ENCODE results near the gene POU5F2. TPM values are rescaled to one million over a fixed set of nuclear protein-coding genes. Genes with fewer than 3 reads are reported as not detected.

The POU5F2 gene, protein sequence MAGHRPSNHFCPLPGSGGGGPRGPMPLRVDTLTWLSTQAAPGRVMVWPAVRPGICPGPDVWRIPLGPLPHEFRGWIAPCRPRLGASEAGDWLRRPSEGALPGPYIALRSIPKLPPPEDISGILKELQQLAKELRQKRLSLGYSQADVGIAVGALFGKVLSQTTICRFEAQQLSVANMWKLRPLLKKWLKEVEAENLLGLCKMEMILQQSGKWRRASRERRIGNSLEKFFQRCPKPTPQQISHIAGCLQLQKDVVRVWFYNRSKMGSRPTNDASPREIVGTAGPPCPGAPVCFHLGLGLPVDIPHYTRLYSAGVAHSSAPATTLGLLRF
- under 1 TPM; 0.27 to 0.33 TPM for total RNA-seq

DNA sequence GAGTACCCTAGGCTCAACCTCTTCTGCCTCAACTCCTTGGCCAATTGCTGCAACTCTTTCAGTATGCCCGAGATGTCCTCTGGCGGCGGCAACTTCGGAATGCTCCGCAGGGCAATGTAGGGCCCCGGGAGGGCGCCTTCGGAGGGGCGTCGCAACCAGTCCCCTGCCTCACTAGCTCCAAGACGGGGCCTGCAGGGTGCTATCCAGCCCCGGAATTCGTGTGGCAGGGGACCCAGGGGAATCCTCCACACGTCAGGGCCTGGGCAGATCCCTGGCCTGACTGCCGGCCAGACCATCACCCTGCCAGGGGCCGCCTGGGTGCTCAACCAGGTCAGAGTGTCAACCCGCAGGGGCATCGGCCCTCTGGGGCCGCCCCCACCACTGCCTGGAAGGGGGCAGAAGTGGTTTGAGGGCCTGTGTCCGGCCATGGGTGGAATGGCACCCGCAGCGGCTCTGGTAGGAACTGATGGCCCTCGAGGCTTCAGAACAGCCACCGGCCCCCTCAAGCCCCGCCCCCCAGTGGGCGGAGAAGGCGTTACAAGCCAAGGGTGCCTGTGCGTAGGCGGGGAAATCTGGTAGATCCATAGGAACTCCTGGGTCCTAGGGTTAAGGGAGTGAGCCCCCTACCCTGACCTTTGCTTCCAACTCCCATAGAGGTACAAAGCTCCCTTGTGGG lies at the start of gene POU5F2:
Gene POU5F2 (minus strand): TSS at position 465 of the 676 bp plus-strand sequence. CDS start 37 bp downstream, at position 428.
- Mint-ChIP-seq H3K36me3 (peaks cover 59% of the 10 kb centered on the region), H3K4me1 (ENCODE audit: low read depth) (no peaks in the 10 kb centered on the region), H3K4me3 (no peak within 1 kb of the TSS), H3K27me3 (no peaks in the 10 kb centered on the region), H3K9me3 (peaks cover 7% of the 10 kb centered on the region), H3K27ac (no peak within 1 kb of the TSS)
- intact Hi-C loops (cut with micrococcal nuclease) = no loop called here
- POLR2A ChIA-PET = no interaction called here
- CTCF ChIA-PET = no interaction called here
- DNase-seq = no peak

DNA sequence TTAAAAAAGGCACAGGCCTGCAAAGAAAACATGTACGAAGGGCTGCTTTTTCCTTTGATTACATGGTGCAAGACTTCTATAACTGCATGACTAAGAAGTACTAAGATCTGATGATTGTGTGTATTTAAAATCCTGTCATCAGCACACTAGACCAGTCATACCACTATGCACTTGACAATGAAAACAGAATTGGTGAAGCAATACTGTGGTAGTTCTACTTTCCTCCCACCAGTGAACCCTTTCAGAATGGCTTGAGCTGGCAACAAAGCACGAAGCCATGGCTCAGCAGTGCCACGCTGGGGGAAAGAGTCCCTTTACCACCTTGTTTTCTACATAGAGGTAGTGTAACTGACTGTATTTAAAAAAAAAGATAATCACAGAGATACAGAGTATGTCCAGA lies 49.0 kb upstream of the POU5F2 start:
- H3K36me3 Mint-ChIP-seq = peaks cover 11% of the 10 kb centered on the region
- intact Hi-C loops (cut with micrococcal nuclease) = no loop called here
- H3K9me3 Mint-ChIP-seq = no peaks in the 10 kb centered on the region
- H3K4me1 Mint-ChIP-seq (ENCODE audit: low read depth) = no peaks in the 10 kb centered on the region
- no peak overlapping the region for H3K27ac Mint-ChIP-seq
- ChIA-PET CTCF (no interaction called here), POLR2A (no interaction called here)
- H3K27me3 Mint-ChIP-seq = no peaks in the 10 kb centered on the region
- no peak for DNase-seq
- H3K4me3 Mint-ChIP-seq = no peak overlapping the region

DNA sequence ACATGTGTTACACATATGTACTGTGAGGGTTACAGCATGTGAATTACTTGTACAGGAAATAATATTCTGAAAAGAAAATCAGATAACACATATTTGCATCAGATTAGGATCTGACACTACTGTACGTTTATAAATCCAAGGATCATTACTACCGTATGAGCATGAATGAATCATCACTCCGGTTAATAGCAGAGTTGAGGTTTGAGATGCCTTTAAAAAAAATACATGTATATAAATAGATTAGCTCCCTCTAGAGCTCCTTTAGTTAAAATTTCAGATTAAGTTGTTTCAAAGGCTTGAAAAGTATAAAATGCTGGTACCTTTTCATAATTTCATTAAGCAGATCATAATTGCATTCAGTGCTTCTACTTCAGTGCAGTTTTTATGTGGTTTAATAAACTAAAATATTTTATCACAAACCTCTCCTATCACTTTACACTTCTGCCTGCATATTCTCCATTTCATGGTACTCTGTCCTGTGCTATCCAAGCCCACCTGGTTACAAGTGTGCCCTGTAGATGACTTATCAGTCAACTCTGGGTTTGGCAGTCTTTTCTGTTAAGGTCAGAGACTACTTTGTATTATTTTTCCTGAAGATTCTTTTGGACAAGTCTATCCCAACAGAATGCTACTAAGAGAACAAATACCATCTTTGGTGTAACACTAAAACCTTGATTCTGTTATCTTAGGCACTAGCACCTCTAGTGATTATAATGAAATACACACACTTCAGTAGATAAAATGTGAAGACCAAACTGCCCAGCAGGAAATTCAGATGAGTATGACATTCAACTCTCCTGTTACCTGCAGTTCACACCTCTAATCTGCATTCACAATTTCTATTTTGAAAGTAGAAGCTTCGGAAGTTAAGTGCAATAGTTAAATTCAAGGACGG lies 48.0 kb upstream of the POU5F2 start:
- CTCF ChIA-PET = no interaction called here

DNA sequence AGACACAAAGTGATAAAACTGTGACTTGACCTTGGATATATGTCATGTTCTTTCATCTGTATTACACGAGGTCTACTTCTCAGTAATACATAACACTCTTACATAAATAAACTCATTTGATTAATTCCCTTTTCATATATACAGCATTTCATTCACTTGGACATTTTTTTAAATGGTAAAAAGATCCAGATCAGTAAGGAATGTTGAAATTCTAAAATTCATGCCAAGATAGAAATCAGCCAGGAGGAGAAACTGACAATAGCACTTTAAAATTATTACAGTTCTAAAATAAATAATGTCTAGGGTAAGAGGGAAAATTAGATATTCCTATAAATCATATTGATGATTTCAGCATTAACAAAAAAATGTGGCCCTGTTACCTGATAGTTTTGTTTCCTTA lies 46.2 kb upstream of the POU5F2 start:
- ChIA-PET POLR2A (no interaction called here), CTCF (no interaction called here)
- DNase-seq = no peak
- Mint-ChIP-seq H3K27me3 (no peaks in the 10 kb centered on the region), H3K36me3 (peaks cover 5% of the 10 kb centered on the region), H3K4me3 (no peak overlapping the region), H3K9me3 (no peaks in the 10 kb centered on the region), H3K27ac (no peak overlapping the region), H3K4me1 (ENCODE audit: low read depth) (no peaks in the 10 kb centered on the region)
- intact Hi-C loops (cut with micrococcal nuclease) = no loop called here

More for the DNA sequence above, 48.0 kb upstream of the POU5F2 start:
- no peak for DNase-seq
- Mint-ChIP-seq H3K36me3 (peaks cover 5% of the 10 kb centered on the region), H3K9me3 (no peaks in the 10 kb centered on the region), H3K27me3 (no peaks in the 10 kb centered on the region), H3K27ac (no peak overlapping the region), H3K4me3 (no peak overlapping the region), H3K4me1 (ENCODE audit: low read depth) (no peaks in the 10 kb centered on the region)
- intact Hi-C loops (cut with micrococcal nuclease) = no loop called here
- POLR2A ChIA-PET = no interaction called here

DNA sequence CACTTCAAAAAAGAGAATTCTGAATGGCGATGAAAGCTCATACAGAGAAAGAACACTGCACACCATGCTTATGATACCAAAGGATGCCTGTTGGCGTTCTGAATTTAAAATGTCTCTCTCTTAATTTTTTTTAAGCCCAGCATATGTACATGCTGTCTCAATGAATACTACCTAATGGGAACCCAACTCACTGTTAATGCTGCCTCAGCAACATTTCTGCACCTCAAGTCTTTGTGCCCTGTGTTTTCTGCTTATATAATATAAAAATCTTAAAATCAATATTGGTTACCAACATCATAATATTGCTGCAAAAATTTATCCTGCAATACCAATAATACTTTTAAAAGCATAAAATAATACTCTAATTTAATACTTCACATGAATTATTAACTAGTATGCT lies 44.1 kb upstream of the POU5F2 start:
- intact Hi-C loops (cut with micrococcal nuclease) = no loop called here
- no peak for DNase-seq
- Mint-ChIP-seq H3K4me3 (no peak overlapping the region), H3K36me3 (peaks cover 13% of the 10 kb centered on the region), H3K9me3 (no peaks in the 10 kb centered on the region), H3K27me3 (no peaks in the 10 kb centered on the region), H3K27ac (no peak overlapping the region), H3K4me1 (ENCODE audit: low read depth) (no peaks in the 10 kb centered on the region)
- ChIA-PET POLR2A (no interaction called here), CTCF (interaction anchor here (0.8 to 1.1 kb wide), 2 partner anchors 11 to 15 kb away, joined by 3 to 4 read pairs; no protein-coding TSS in a partner anchor)

DNA sequence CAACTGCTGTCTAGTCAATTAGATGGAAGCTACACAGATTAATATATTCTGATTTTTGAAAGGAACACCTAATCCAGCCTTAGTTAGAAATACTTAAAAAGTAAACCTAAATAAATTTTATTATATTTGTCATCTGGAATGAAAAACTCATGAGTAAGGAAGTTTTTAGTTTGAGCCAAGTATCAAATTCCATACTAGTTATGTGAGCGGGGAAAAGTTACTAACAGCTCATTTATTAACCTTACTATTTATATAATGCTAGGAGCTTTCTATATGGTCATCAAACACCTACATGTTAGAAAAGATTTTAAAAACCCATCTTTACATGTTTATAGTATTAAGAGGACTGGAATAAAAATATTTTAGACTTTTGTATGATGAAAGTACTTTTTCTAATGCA lies 41.6 kb upstream of the POU5F2 start:
- H3K27ac Mint-ChIP-seq = no peak overlapping the region
- H3K36me3 Mint-ChIP-seq = peaks cover 13% of the 10 kb centered on the region
- H3K4me1 Mint-ChIP-seq (ENCODE audit: low read depth) = no peaks in the 10 kb centered on the region
- H3K9me3 Mint-ChIP-seq = no peaks in the 10 kb centered on the region
- intact Hi-C loops (cut with micrococcal nuclease) = no loop called here
- ChIA-PET POLR2A (no interaction called here), CTCF (interaction anchor here (0.9 to 2.8 kb wide), 3 partner anchors 16 to 200 kb away, joined by 3 to 8 read pairs (median 3); no protein-coding TSS in a partner anchor)
- H3K27me3 Mint-ChIP-seq = no peaks in the 10 kb centered on the region
- no peak for DNase-seq
- H3K4me3 Mint-ChIP-seq = no peak overlapping the region

DNA sequence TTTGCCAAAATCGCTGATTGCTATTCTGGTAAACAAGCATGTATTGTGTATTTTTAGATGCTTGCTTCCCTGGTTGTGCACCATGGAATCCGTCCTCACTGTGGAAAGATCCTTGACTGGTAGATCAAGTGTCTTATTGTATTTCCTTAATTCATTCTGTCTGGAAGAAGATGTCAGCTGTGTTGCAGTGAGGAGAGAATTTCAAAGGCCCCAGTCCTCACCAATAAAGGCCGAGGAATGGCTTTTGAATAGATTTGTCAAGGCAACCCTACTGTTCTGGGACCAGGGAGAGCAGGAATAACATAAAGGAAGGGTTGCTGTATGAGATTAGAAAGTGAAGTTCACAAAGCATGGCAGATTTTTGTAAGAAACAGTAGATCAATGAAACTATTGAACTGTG lies 36.2 kb upstream of the POU5F2 start:
- POLR2A ChIA-PET = no interaction called here

DNA sequence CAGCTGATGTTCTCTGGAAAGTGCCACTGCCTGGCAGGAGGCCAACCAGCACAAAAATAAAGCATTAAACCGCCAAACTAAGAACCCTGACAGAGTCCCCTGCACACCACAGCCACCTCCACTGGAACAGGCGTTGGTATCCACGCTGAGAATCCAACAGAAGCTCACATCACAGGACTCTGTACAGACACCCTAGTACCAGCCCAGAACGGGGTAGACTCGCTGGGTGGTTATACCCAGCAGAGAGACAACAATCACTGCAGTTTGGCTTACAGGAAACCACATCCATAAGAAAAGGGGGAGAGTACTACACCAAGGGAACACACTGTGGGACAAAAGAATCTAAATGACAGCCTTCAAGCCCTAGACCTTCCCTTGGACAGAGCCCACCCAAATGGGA lies 15.0 kb upstream of the POU5F2 start:
- no peak for DNase-seq
- Mint-ChIP-seq H3K27ac (no peak overlapping the region), H3K27me3 (no peaks in the 10 kb centered on the region), H3K9me3 (peaks cover 25% of the 10 kb centered on the region), H3K36me3 (peaks cover 37% of the 10 kb centered on the region), H3K4me1 (ENCODE audit: low read depth) (no peaks in the 10 kb centered on the region), H3K4me3 (no peak overlapping the region)
- ChIA-PET POLR2A (no interaction called here), CTCF (no interaction called here)
- intact Hi-C loops (cut with micrococcal nuclease) = no loop called here

More for the DNA sequence above, 36.2 kb upstream of the POU5F2 start:
- Mint-ChIP-seq H3K9me3 (peaks cover 5% of the 10 kb centered on the region), H3K36me3 (peaks cover 39% of the 10 kb centered on the region), H3K4me3 (no peak overlapping the region), H3K4me1 (ENCODE audit: low read depth) (no peaks in the 10 kb centered on the region), H3K27ac (no peak overlapping the region), H3K27me3 (no peaks in the 10 kb centered on the region)
- CTCF ChIA-PET = no interaction called here
- intact Hi-C loops (cut with micrococcal nuclease) = no loop called here
- no peak for DNase-seq

DNA sequence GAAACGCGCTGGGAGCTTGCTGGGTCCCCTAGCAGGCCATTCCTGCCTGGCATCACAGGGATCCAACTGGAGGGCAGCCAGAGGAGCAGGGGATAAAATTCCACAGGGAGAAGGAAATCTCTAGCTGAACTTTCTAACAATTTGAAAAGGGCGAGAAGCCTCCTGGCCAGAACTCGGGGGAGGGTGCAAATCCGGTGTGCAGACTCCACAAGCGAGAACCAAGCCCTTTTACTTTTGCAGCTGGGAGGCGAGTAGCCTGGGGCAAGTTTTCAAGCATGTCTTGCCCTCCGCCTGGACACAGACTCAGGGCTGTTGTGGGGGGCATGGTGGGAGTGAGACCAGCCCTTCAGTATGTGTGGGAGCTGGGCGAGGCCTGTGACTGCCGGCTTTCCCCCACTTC lies 14.3 kb upstream of the POU5F2 start:
- ChIA-PET CTCF (no interaction called here), POLR2A (no interaction called here)
- Mint-ChIP-seq H3K4me3 (no peak overlapping the region), H3K4me1 (ENCODE audit: low read depth) (no peaks in the 10 kb centered on the region), H3K36me3 (peaks cover 32% of the 10 kb centered on the region), H3K9me3 (peaks cover 22% of the 10 kb centered on the region), H3K27me3 (no peaks in the 10 kb centered on the region), H3K27ac (no peak overlapping the region)
- intact Hi-C loops (cut with micrococcal nuclease) = no loop called here
- DNase-seq = no peak

DNA sequence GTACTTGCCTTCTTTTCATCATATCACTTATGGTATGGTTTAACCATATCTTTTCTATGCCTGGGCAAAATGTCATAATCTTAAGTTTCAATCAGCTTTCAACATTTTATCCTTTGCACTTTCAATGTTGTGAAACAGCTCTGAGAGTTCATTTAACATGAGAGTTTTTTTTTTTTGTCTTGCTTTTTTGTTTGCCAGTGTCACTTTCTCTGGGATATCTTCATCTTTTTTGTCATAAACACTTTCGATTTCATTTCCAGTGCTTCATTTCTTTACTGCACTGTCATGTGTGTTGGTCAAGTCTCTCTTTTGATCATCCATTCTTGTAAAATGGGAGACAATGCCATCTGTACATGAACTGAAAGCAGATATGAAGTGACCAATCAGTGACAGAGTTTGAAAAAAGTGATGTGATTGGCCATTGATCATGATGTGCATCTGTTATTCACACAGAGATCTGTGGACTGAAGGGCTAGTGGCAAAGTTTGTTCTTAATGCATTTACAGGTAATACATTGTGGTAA lies 7.5 kb upstream of the POU5F2 start:
- CTCF ChIA-PET = no interaction called here
- intact Hi-C loops (cut with micrococcal nuclease) = no loop called here
- Mint-ChIP-seq H3K27ac (no peak overlapping the region), H3K36me3 (peaks cover 5% of the 10 kb centered on the region), H3K27me3 (no peaks in the 10 kb centered on the region), H3K9me3 (no peaks in the 10 kb centered on the region), H3K4me1 (ENCODE audit: low read depth) (peaks cover 4% of the 10 kb centered on the region), H3K4me3 (no peak overlapping the region)
- POLR2A ChIA-PET = no interaction called here
- no peak for DNase-seq

DNA sequence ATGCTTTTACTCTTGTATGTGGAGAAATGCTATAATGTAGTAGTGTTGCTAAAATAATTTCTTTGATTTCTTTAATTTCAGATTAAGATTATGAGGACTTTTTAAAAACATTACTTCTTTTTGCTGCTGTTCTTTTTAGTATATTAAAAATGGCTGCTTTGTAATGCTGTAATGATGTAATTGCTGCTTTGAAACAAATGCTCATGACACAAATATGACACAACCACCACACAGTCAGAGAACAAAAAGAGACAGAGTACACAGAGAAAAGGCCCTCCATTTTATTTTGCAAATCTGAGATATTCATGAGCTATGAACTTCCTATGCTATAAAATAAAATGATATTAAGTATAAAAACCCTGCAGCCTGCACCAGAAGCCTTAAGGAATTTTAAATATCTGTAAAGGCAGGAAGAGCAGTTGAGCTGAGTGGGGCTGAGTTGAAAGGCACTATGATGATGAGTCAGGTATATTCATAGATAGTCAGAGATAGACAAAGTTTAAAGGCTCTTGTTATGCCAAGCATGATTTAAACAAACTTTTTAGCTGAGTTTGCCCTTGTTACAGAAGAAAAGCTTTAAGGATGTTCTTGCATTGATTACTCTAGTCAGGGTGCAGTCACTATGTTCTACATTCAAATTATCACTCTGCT lies 5.1 kb upstream of the POU5F2 start:
- DNase-seq = no peak
- POLR2A ChIA-PET = no interaction called here
- CTCF ChIA-PET = no interaction called here
- Mint-ChIP-seq H3K9me3 (peaks cover 3% of the 10 kb centered on the region), H3K27me3 (no peaks in the 10 kb centered on the region), H3K36me3 (peaks cover 20% of the 10 kb centered on the region), H3K27ac (no peak overlapping the region), H3K4me3 (no peak overlapping the region), H3K4me1 (ENCODE audit: low read depth) (peaks cover 4% of the 10 kb centered on the region)
- intact Hi-C loops (cut with micrococcal nuclease) = no loop called here

DNA sequence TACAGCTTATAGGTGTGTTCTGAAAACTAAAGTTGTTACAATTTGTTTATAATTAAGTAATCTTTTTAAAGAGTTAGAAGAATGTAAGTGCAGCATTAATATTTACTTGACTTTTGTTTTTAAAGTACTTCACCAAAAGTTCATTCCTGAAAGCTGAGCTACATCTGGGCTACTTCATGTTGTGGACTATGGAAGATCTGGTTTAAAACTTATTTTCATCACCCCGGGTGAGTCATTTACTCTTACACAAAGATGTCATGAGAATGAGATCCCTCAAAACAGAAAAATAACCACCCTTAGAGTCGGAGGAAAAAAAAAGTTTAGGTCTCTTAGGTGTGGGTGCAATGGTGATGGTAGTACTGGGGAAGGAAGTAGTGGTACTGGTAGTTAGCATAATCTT lies 5.1 kb downstream of the POU5F2 start:
- no peak for DNase-seq
- Mint-ChIP-seq H3K27ac (no peak overlapping the region), H3K4me3 (no peak overlapping the region), H3K27me3 (no peaks in the 10 kb centered on the region), H3K9me3 (peaks cover 4% of the 10 kb centered on the region), H3K4me1 (ENCODE audit: low read depth) (no peaks in the 10 kb centered on the region), H3K36me3 (peaks cover 39% of the 10 kb centered on the region)
- intact Hi-C loops (cut with micrococcal nuclease) = no loop called here
- CTCF ChIA-PET = no interaction called here
- POLR2A ChIA-PET = no interaction called here
